IPS-15b (cell line): ENCODE results near the gene BIRC6.
"Not testable (repeated sequence)": the region's sequence is repeated elsewhere in the genome, so short reads cannot be mapped to it uniquely, and the experiment has no call there.

ENCODE experiments used
- H3K27me3 ChIP-seq: one replicate; pipeline ENCODE4 v1.6.1; 2013; ENCODE audit warnings: low read length; ENCODE audit not compliant: control insufficient read depth, insufficient read depth
- H3K36me3 ChIP-seq: one replicate; pipeline ENCODE4 v1.6.1; 2013; ENCODE audit warnings: low read length; ENCODE audit not compliant: control insufficient read depth, insufficient read depth
- H3K4me1 ChIP-seq: one replicate; pipeline ENCODE4 v1.6.1; 2013; ENCODE audit warnings: mild to moderate bottlenecking, low read length; ENCODE audit not compliant: control insufficient read depth, insufficient read depth
- H3K4me3 ChIP-seq: one replicate; pipeline ENCODE4 v1.5.1; 2013; ENCODE audit warnings: low read depth, low read length
- H3K9ac ChIP-seq: one replicate; pipeline ENCODE4 v1.6.1; 2013; ENCODE audit warnings: low read depth, mild to moderate bottlenecking, low read length
- H3K9me3 ChIP-seq: one replicate; pipeline ENCODE4 v1.6.1; 2013; ENCODE audit warnings: mild to moderate bottlenecking, low read length; ENCODE audit not compliant: control insufficient read depth, insufficient read depth

The BIRC6 gene

GRCh38 chr2:32356681-32357317 is at the start of gene BIRC6:
TSS of gene BIRC6 (plus strand) at chr2:32357023. CDS start at chr2:32357162, 139 bp downstream.
- H3K9me3 ChIP-seq, result no peaks in the 10 kb centered on the region
- H3K4me3 ChIP-seq, result peak within 1 kb of the TSS; percentile 97
- no peaks in the 10 kb centered on the region for H3K36me3 ChIP-seq
- H3K27me3 ChIP-seq, result no peaks in the 10 kb centered on the region
- peaks cover 4% of the 10 kb centered on the region for H3K4me1 ChIP-seq
- H3K9ac ChIP-seq, result peak within 1 kb of the TSS; percentile 95

DNA sequence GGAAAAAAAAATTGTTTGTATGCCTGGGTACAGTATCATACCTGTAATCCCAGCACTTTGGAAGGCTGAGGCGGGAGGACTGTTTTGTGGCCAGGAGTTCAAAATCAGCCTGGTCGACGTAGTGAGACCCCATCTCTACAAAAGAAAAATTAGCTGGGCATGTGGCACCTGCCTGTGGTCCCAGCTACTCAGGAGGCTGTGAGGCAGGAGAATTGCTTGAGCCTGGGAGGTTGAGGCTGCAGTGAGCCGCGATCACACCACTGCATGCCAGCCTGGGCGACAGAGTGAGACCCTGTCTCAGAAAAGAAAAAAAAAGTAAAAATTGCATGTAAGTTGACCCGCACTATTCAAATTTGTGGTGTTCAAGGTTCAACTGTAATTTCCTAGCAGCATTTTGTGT is 46.2 kb upstream of the BIRC6 start:
- H3K9ac ChIP-seq, result no peak overlapping the region
- no peaks in the 10 kb centered on the region for H3K4me1 ChIP-seq
- H3K36me3 ChIP-seq, result no peaks in the 10 kb centered on the region
- H3K4me3 ChIP-seq, result no peak overlapping the region
- H3K27me3 ChIP-seq, result no peaks in the 10 kb centered on the region
- H3K9me3 ChIP-seq, result no peaks in the 10 kb centered on the region

GRCh38 chr2:32314886-32315285 is 41.9 kb upstream of the BIRC6 start:
- Histone ChIP-seq H3K27me3 (no peaks in the 10 kb centered on the region), H3K4me3 (no peak overlapping the region), H3K4me1 (no peaks in the 10 kb centered on the region), H3K9ac (no peak overlapping the region), H3K9me3 (no peaks in the 10 kb centered on the region), H3K36me3 (no peaks in the 10 kb centered on the region)

- not testable (repeated sequence) for H3K36me3 ChIP-seq, H3K4me1 ChIP-seq, H3K9me3 ChIP-seq, H3K9ac ChIP-seq, H3K4me3 ChIP-seq, H3K27me3 ChIP-seq
These were observed 28.1 kb upstream of the BIRC6 start for GRCh38 chr2:32328679-32329078.

DNA sequence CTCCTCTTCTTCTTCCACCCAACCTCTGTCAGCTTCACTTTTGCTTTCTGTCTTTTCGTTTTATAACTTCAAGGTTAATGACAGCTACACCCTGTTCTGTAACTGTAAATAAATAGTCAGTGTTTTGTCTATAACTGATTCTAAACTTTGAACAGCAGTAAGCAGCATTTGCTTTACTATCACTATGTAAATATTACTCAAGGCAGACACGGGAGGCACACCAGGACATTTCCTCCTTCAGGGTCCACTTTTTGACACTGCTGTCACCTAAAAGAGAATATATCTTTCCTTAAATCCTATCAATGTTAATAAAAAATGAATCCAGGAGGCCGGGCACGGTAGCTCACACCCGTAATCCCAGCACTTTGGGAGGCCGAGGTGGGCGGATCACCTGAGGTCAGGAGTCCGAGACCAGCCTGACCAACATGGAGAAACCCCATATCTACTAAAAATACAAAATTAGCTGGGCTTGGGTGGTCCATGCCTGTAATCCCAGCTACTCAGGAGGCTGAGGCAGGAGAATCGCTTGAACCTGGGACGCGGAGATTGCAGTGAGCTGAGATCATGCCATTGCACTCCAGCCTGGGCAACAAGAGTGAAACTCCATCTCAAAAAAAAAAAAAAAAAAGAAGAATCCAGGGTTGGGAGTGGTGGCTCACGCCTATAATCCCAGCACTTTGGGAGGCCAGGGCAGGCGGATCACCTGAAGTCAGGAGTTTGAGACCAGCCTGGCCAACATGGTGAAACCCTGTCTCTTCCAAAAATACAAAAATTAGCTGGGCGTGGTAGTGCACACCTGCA is 27.4 kb upstream of the BIRC6 start:
- H3K4me1 ChIP-seq, H3K4me3 ChIP-seq, H3K27me3 ChIP-seq, H3K9ac ChIP-seq, H3K36me3 ChIP-seq, H3K9me3 ChIP-seq: not testable (repeated sequence)

DNA sequence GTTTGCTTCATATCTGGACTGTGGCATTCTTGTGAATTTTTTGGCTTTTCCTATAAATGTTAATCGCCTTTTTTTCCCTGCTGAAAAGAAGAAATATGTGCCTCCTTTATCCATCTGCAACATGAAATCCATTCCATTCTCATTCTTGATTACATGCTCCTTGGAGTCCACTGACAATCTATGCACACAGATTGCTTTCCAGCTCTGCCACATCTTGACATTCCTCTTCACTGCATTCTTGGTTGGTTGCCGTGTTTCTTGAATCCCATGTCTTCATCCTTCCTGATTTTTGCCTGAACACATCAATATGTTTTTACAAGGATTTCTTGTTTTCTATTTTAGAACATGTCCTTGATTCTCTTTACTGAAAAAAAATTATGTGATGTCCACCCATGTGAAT is 26.7 kb upstream of the BIRC6 start:
- H3K9me3 ChIP-seq, result no peaks in the 10 kb centered on the region
- no peaks in the 10 kb centered on the region for H3K27me3 ChIP-seq
- H3K36me3 ChIP-seq, result no peaks in the 10 kb centered on the region
- H3K4me3 ChIP-seq, result no peak overlapping the region
- no peaks in the 10 kb centered on the region for H3K4me1 ChIP-seq
- H3K9ac ChIP-seq, result no peak overlapping the region

GRCh38 chr2:32342801-32343200 is 14.0 kb upstream of the BIRC6 start:
- no peaks in the 10 kb centered on the region for H3K4me1 ChIP-seq
- H3K9me3 ChIP-seq, result no peaks in the 10 kb centered on the region
- no peaks in the 10 kb centered on the region for H3K36me3 ChIP-seq
- H3K9ac ChIP-seq, result no peak overlapping the region
- no peak overlapping the region for H3K4me3 ChIP-seq
- no peaks in the 10 kb centered on the region for H3K27me3 ChIP-seq

DNA sequence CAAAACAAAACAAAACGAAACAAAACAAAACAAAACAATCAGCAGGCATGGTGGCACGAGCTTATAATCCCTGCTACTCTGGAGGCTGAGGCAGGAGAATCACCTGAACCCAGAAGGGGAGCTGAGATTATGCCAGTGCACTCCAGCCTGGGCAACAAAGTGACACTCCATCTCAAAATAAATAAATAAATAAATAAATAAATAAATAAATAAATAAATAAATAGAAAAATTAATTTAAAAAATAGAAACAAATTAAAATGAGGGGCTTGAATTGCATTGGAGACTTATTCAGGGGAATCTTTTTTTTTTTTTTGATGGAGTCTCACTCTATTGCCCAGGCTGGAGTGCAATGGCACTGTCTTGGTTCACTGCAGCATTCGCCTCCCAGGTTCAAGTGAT is 6.0 kb upstream of the BIRC6 start:
- not testable (repeated sequence) for H3K9me3 ChIP-seq, H3K27me3 ChIP-seq, H3K36me3 ChIP-seq, H3K4me1 ChIP-seq, H3K4me3 ChIP-seq, H3K9ac ChIP-seq

- Histone ChIP-seq H3K4me1 (peaks cover 4% of the 10 kb centered on the region), H3K9ac (peak overlapping the region; percentile 86), H3K4me3 (peak overlapping the region; percentile 97), H3K9me3 (no peaks in the 10 kb centered on the region), H3K36me3 (no peaks in the 10 kb centered on the region), H3K27me3 (no peaks in the 10 kb centered on the region)
These were observed 695 bp upstream of the BIRC6 start for GRCh38 chr2:32355976-32356680.

DNA sequence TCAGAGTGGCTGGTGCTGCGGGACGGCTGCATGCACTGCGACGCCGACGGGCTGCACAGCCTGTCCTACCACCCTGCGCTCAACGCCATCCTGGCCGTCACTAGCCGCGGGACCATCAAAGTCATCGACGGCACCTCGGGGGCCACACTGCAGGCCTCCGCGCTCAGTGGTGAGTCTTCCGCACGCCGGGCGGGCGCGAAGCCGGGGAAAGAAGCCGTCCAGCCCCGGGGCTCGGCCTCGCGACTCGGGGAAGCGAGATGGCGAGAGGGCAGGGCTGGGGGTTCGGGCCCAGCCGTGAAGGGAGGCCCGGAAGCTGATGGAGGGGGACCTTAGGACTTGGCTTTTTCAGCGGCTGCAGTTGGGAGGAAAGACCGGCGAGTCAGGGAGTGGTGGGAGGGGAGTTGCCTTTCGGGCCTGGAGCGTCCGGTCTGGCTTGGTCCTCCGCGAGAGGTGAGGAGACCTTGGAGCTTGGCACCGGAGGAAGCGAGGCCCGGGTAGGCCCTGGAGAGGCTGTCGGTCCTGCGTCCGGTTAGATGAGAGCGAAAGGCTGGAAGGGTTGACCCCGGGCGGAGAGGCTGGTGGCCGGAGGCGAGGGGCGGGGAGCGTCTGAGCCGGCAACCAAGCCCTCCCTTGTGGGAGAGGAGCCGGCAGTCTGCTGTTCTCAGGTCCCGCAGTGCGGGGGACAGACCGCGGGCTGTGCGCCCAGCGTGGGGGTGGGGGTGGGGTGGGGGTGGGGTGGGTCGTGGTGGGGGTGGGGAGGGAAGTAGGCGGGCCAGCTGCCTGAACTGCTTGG is 691 bp downstream of the BIRC6 start:
- H3K36me3 ChIP-seq, result no peaks in the 10 kb centered on the region
- peaks cover 4% of the 10 kb centered on the region for H3K4me1 ChIP-seq
- no peaks in the 10 kb centered on the region for H3K27me3 ChIP-seq
- peak overlapping the region; percentile 97 for H3K4me3 ChIP-seq
- H3K9me3 ChIP-seq, result no peaks in the 10 kb centered on the region
- peak overlapping the region; percentile 95 for H3K9ac ChIP-seq

DNA sequence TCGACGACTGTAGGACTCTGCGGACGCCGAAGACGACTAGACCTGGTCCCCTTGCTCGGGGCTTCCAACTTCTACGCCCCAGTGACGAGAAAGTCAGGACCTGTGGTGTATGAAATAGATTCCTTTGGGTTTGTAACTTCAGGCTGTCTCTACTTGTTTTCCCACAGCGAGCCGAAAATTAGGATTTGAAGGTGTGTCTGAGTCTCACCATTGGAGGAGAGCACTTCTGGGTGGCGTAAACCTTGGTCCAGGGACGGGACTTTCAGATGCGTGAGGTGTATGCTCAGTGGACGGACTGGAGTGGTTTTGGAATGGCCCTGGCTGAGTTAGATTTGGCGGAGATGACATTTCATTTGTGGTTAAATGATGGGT is 1.3 kb downstream of the BIRC6 start:
- Histone ChIP-seq H3K9ac (peak overlapping the region; percentile 82), H3K9me3 (no peaks in the 10 kb centered on the region), H3K4me3 (peak overlapping the region; percentile 89), H3K36me3 (no peaks in the 10 kb centered on the region), H3K4me1 (peaks cover 4% of the 10 kb centered on the region), H3K27me3 (no peaks in the 10 kb centered on the region)
